Neural cell (in vitro differentiated cells): ENCODE results near the gene NRAS. TPM values are rescaled to one million over a fixed set of nuclear protein-coding genes. Genes with fewer than 3 reads are reported as not detected.

Experiments used
- H2AFZ ChIP-seq: fragments of 200-600, 300-800 bp; sonication (generic), shearing (Covaris generic); 2 replicates; pipeline ENCODE4 v1.6.0; 2014; ENCODE audit warnings: low read depth, mild to moderate bottlenecking, antibody characterized with exemption, low read length, moderate library complexity
- H3F3A ChIP-seq: fragments of 200-600 bp; shearing (Covaris generic); 2 replicates; pipeline ENCODE4 v1.6.1; 2016; ENCODE audit warnings: mild to moderate bottlenecking, moderate library complexity, mixed read lengths, antibody characterized with exemption, low read length; ENCODE audit not compliant: insufficient read depth, poor library complexity, severe bottlenecking
- H3K27ac ChIP-seq: fragments of 200-600, 300-800 bp; sonication (generic), shearing (Covaris generic); 2 replicates; pipeline ENCODE4 v1.5.1; 2014; ENCODE audit warnings: mild to moderate bottlenecking, low read length, moderate library complexity
- H3K27me3 ChIP-seq: fragments of 300-800, 200-600 bp; sonication (generic), shearing (Covaris generic); 2 replicates; pipeline ENCODE4 v1.6.0; 2014; ENCODE audit warnings: mild to moderate bottlenecking, low read depth, low read length, moderate library complexity; ENCODE audit not compliant: insufficient read depth
- H3K36me3 ChIP-seq: fragments of 300-800, 200-600 bp; sonication (generic), shearing (Covaris generic); 2 replicates; pipeline ENCODE4 v1.5.1; 2014; ENCODE audit warnings: mild to moderate bottlenecking, antibody characterized with exemption, low read length, moderate library complexity; ENCODE audit not compliant: insufficient read depth
- H3K4me2 ChIP-seq: fragments of 300-800, 200-600 bp; sonication (generic), shearing (Covaris generic); 2 replicates; pipeline ENCODE4 v1.6.0; 2014; ENCODE audit warnings: mild to moderate bottlenecking, low read length
- H3K4me3 ChIP-seq: fragments of 300-800, 200-600 bp; sonication (generic), shearing (Covaris generic); 2 replicates; pipeline ENCODE4 v1.5.1; 2014; ENCODE audit warnings: mild to moderate bottlenecking, low read length, moderate library complexity
- H3K79me2 ChIP-seq: fragments of 200-600 bp; shearing (Covaris generic); replicated peaks from 2 replicates; pipeline ENCODE4 v1.6.0; 2014; ENCODE audit warnings: mild to moderate bottlenecking, low read length, moderate library complexity; ENCODE audit not compliant: insufficient read depth
- H3K9ac ChIP-seq: fragments of 300-800, 200-600 bp; sonication (generic), shearing (Covaris generic); 2 replicates; pipeline ENCODE4 v1.6.1; 2016; ENCODE audit warnings: mild to moderate bottlenecking, low read length, mixed read lengths
- H3K9me2 ChIP-seq: fragments of 200-600 bp; shearing (Covaris generic); 2 replicates; pipeline ENCODE4 v1.6.1; 2016; ENCODE audit warnings: mild to moderate bottlenecking, low read length, mixed read lengths; ENCODE audit not compliant: insufficient read depth
- H3K9me3 ChIP-seq: fragments of 200-600, 300-800 bp; sonication (generic), shearing (Covaris generic); 2 replicates; pipeline ENCODE4 v1.6.1; 2016; ENCODE audit warnings: mild to moderate bottlenecking, mixed run types, low read length, moderate library complexity, mixed read lengths
- H4K20me1 ChIP-seq: fragments of 200-600 bp; shearing (Covaris generic); 2 replicates; pipeline ENCODE4 v1.6.1; 2016; ENCODE audit warnings: mild to moderate bottlenecking, mixed run types; ENCODE audit not compliant: insufficient read depth
- EP300 ChIP-seq: fragments of 450-650 bp; conservative IDR thresholded peaks from 2 replicates; pipeline ENCODE4 v1.6.1; 2014; ENCODE audit warnings: antibody characterized with exemption, mild to moderate bottlenecking, moderate library complexity; ENCODE audit not compliant: poor library complexity, severe bottlenecking
- EZH2 ChIP-seq: fragments of 200-600, 300-800 bp; shearing (Covaris generic), sonication (generic); IDR thresholded peaks from 2 replicates; pipeline ENCODE4 v1.6.1; 2014; ENCODE audit warnings: antibody characterized with exemption, low read length, borderline replicate concordance, mild to moderate bottlenecking; ENCODE audit not compliant: insufficient read depth, poor library complexity, severe bottlenecking
- MXI1 ChIP-seq: fragments of 450-650 bp; conservative IDR thresholded peaks from 2 replicates; pipeline ENCODE4 v1.6.1; 2014; ENCODE audit warnings: antibody characterized with exemption, mild to moderate bottlenecking; ENCODE audit not compliant: poor library complexity, severe bottlenecking
- POLR2AphosphoS5 ChIP-seq: IDR thresholded peaks from 2 replicates; pipeline ENCODE4 v1.6.1; 2012
- RAD21 ChIP-seq: fragments of 450-650 bp; conservative IDR thresholded peaks from 2 replicates; pipeline ENCODE4 v1.6.1; 2014; ENCODE audit warnings: antibody characterized with exemption, mild to moderate bottlenecking, moderate library complexity
- SMC3 ChIP-seq: fragments of 450-650 bp; conservative IDR thresholded peaks from 2 replicates; pipeline ENCODE4 v1.6.1; 2014; ENCODE audit warnings: antibody characterized with exemption, mild to moderate bottlenecking, moderate library complexity; ENCODE audit not compliant: poor library complexity
- TAF1 ChIP-seq: IDR thresholded peaks from 2 replicates; pipeline ENCODE4 v1.6.1; 2012; ENCODE audit warnings: low read depth
- polyA plus RNA-seq: library from polyadenylated mRNA; depleted of rRNA; stranded (reverse); fragments of >200 nt; gene quantifications from 2 replicates; pipeline ENCODE4 v1.2.3, GENCODE V29; 2014
- TF ChIP-seq, protein P1 (sequence below): fragments of 450-650 bp; IDR thresholded peaks from 2 replicates; pipeline ENCODE4 v1.5.1; 2014; ENCODE audit warnings: antibody characterized with exemption, mild to moderate bottlenecking, moderate library complexity; ENCODE audit not compliant: poor library complexity, severe bottlenecking
- TF ChIP-seq, protein P2 (sequence below): IDR thresholded peaks from 2 replicates; pipeline ENCODE4 v1.6.1; 2012; ENCODE audit warnings: borderline replicate concordance

NRAS gene
- polyA plus RNA-seq, 1 donor from 2014 or later = 56.5 TPM

DNA sequence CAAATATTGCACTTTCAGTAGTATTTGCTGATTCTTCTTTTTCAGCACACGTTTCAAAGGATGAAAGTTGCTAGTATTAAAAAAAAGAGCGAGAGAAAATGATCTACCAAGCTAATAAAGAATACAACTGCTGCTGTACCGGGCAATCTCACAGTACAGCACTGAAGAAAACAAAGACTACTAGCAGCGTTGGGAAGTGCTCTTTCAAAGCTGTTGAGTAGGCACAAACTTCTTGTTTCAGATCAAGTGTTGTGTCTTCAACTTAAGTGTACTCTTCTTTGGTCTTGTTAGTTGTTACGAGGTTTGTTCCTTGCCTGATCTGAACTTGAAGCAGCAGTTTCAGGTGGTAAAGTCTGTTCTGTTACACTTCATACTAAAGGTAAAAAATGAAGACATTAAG lies 33.3 kb upstream of the NRAS start:
- Histone ChIP-seq H3K9ac (no peak overlapping the region), H3K27ac (no peak overlapping the region), H3K27me3 (no peaks in the 10 kb centered on the region), H3F3A (peaks cover 6% of the 10 kb centered on the region), H4K20me1 (peaks cover 36% of the 10 kb centered on the region), H3K9me3 (no peaks in the 10 kb centered on the region), H3K4me3 (no peak overlapping the region), H3K79me2 (peaks cover 99% of the 10 kb centered on the region), H2AFZ (no peak overlapping the region), H3K4me2 (no peak overlapping the region), H3K36me3 (no peaks in the 10 kb centered on the region), H3K9me2 (no peaks in the 10 kb centered on the region)
- TF ChIP-seq POLR2AphosphoS5 (no peak), RAD21 (no peak), EZH2 (no peak), MXI1 (no peak), TAF1 (no peak), SMC3 (no peak), EP300 (no peak)
- TF ChIP-seq, protein P1, sequence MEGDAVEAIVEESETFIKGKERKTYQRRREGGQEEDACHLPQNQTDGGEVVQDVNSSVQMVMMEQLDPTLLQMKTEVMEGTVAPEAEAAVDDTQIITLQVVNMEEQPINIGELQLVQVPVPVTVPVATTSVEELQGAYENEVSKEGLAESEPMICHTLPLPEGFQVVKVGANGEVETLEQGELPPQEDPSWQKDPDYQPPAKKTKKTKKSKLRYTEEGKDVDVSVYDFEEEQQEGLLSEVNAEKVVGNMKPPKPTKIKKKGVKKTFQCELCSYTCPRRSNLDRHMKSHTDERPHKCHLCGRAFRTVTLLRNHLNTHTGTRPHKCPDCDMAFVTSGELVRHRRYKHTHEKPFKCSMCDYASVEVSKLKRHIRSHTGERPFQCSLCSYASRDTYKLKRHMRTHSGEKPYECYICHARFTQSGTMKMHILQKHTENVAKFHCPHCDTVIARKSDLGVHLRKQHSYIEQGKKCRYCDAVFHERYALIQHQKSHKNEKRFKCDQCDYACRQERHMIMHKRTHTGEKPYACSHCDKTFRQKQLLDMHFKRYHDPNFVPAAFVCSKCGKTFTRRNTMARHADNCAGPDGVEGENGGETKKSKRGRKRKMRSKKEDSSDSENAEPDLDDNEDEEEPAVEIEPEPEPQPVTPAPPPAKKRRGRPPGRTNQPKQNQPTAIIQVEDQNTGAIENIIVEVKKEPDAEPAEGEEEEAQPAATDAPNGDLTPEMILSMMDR = no peak
- TF ChIP-seq, protein P2, sequence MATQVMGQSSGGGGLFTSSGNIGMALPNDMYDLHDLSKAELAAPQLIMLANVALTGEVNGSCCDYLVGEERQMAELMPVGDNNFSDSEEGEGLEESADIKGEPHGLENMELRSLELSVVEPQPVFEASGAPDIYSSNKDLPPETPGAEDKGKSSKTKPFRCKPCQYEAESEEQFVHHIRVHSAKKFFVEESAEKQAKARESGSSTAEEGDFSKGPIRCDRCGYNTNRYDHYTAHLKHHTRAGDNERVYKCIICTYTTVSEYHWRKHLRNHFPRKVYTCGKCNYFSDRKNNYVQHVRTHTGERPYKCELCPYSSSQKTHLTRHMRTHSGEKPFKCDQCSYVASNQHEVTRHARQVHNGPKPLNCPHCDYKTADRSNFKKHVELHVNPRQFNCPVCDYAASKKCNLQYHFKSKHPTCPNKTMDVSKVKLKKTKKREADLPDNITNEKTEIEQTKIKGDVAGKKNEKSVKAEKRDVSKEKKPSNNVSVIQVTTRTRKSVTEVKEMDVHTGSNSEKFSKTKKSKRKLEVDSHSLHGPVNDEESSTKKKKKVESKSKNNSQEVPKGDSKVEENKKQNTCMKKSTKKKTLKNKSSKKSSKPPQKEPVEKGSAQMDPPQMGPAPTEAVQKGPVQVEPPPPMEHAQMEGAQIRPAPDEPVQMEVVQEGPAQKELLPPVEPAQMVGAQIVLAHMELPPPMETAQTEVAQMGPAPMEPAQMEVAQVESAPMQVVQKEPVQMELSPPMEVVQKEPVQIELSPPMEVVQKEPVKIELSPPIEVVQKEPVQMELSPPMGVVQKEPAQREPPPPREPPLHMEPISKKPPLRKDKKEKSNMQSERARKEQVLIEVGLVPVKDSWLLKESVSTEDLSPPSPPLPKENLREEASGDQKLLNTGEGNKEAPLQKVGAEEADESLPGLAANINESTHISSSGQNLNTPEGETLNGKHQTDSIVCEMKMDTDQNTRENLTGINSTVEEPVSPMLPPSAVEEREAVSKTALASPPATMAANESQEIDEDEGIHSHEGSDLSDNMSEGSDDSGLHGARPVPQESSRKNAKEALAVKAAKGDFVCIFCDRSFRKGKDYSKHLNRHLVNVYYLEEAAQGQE = no peak

- Histone ChIP-seq H3K9me2 (no peaks in the 10 kb centered on the region), H3K4me3 (no peak overlapping the region), H3K79me2 (peaks cover 98% of the 10 kb centered on the region), H3K27me3 (no peaks in the 10 kb centered on the region), H2AFZ (no peak overlapping the region), H3K36me3 (no peaks in the 10 kb centered on the region), H3K27ac (no peak overlapping the region), H3K4me2 (no peak overlapping the region), H4K20me1 (peaks cover 23% of the 10 kb centered on the region), H3K9me3 (no peaks in the 10 kb centered on the region), H3K9ac (no peak overlapping the region), H3F3A (peaks cover 6% of the 10 kb centered on the region)
- TF ChIP-seq SMC3 (no peak), POLR2AphosphoS5 (no peak), EP300 (no peak)
- TF ChIP-seq, protein P1 = no peak
Measured at GRCh38 chr1:114746450-114747121, 30.0 kb upstream of the NRAS start.
